Endothelial cell of umbilical vein (primary cell): ENCODE data around the gene LRRC8A. TPM values are rescaled to one million over a fixed set of nuclear protein-coding genes. Genes with fewer than 3 reads are reported as not detected.

ENCODE experiments used
- BruUV-seq: library from RNA; stranded (reverse); fragments of 400-500 nt; replicated peaks from 2 replicates; lab custom pipeline; 2021; lab: Mats Ljungman, UMichigan
- CTCF ChIA-PET: fragments of 300-600, 350-600 bp; sonication (Branson Sonifier 250); formaldehyde crosslinking; loops from one replicate; lab custom pipeline; 2021; ENCODE audit warnings: antibody characterized with exemption, inconsistent platforms; lab: Charles Lee
- POLR2A ChIA-PET: fragments of 300-600, 350-600 bp; sonication (Branson Sonifier 250); formaldehyde crosslinking; loops from one replicate; lab custom pipeline; 2021; ENCODE audit warnings: antibody characterized with exemption, inconsistent platforms; lab: Charles Lee
- DNase-seq: peaks from one replicate; pipeline ENCODE4 v3.0.0-alpha.2; 2011; ENCODE audit warnings: low read depth, low spot score
- FAIRE-seq: peaks from 2 replicates; lab custom pipeline; 2011; peaks lifted over from hg19 to GRCh38; lab: Jason Lieb, UNC
- H2AFZ ChIP-seq: 2 replicates; pipeline ENCODE4 v1.6.0; 2012; ENCODE audit warnings: low read depth, low read length, control low read depth, inconsistent platforms
- H3K27ac ChIP-seq: 2 replicates; pipeline ENCODE4 v1.5.1; 2011; ENCODE audit warnings: low read depth, mild to moderate bottlenecking, control low read depth, low read length, moderate library complexity; ENCODE audit not compliant: insufficient read depth
- H3K27me3 ChIP-seq, 2 experiments: 2 replicates each; pipeline versions ENCODE4 v1.6.0 to v1.6.1; 2011; ENCODE audit warnings: low read length in 2 of 2, mixed read lengths in 1 of 2; ENCODE audit not compliant: control insufficient read depth in 2 of 2, insufficient read depth in 2 of 2
- H3K36me3 ChIP-seq, 2 experiments: 2 replicates in 1 of 2; 3 replicates in 1 of 2; pipeline ENCODE4 v1.5.1; 2011; ENCODE audit warnings: low read length in 2 of 2, mild to moderate bottlenecking in 1 of 2, moderate library complexity in 1 of 2; ENCODE audit not compliant: control insufficient read depth in 2 of 2, insufficient read depth in 2 of 2; ENCODE audit errors: extremely low read depth in 1 of 2
- H3K4me1 ChIP-seq: 3 replicates; pipeline ENCODE4 v1.5.1; 2011; ENCODE audit warnings: mild to moderate bottlenecking, low read length; ENCODE audit not compliant: control insufficient read depth, insufficient read depth; ENCODE audit errors: extremely low read depth
- H3K4me2 ChIP-seq: 2 replicates; pipeline ENCODE4 v1.6.1; 2011; ENCODE audit warnings: low read length, control low read depth, mixed read lengths; ENCODE audit not compliant: insufficient read depth
- H3K4me3 ChIP-seq, 3 experiments: fragments of 200-600 bp in 1 of 3; sonication (generic), shearing (Covaris generic) in 1 of 3; replicated peaks in 1 of 3; 2 replicates each; pipeline ENCODE4 v1.5.1; 2011 to 2016; ENCODE audit warnings: control low read depth in 3 of 3, low read length in 3 of 3, mild to moderate bottlenecking in 2 of 3, inconsistent platforms in 1 of 3, low read depth in 1 of 3, moderate library complexity in 1 of 3; ENCODE audit not compliant: insufficient read depth in 1 of 3
- H3K79me2 ChIP-seq: 2 replicates; pipeline ENCODE4 v1.6.0; 2012; ENCODE audit warnings: low read length, inconsistent platforms; ENCODE audit not compliant: control insufficient read depth, insufficient read depth
- H3K9ac ChIP-seq: replicated peaks from 2 replicates; pipeline ENCODE3; 2011; ENCODE audit warnings: low read length, control low read depth; ENCODE audit not compliant: insufficient read depth; ENCODE audit errors: extremely low read depth
- H3K9me1 ChIP-seq: replicated peaks from 3 replicates; pipeline ENCODE4 v1.6.0; 2011; ENCODE audit warnings: mild to moderate bottlenecking, low read length; ENCODE audit not compliant: control insufficient read depth, insufficient read depth; ENCODE audit errors: extremely low read depth
- H3K9me3 ChIP-seq: replicated peaks from 2 replicates; pipeline ENCODE4 v1.5.1; 2012; ENCODE audit warnings: low read length, inconsistent platforms; ENCODE audit not compliant: control insufficient read depth, insufficient read depth
- H4K20me1 ChIP-seq: replicated peaks from 2 replicates; pipeline ENCODE3; 2011; ENCODE audit warnings: mild to moderate bottlenecking, low read length; ENCODE audit not compliant: control insufficient read depth, insufficient read depth; ENCODE audit errors: extremely low read depth
- EZH2 ChIP-seq: IDR thresholded peaks from 2 replicates; pipeline ENCODE4 v1.6.1; 2012; ENCODE audit warnings: borderline replicate concordance, low read depth, mild to moderate bottlenecking, moderate library complexity, low read length, inconsistent platforms; ENCODE audit not compliant: severe bottlenecking
- FOS ChIP-seq: IDR thresholded peaks from 2 replicates; pipeline ENCODE4 v1.6.1; 2011; ENCODE audit warnings: mild to moderate bottlenecking, low read length, moderate library complexity, borderline replicate concordance; ENCODE audit not compliant: insufficient read depth
- GATA2 ChIP-seq: IDR thresholded peaks from 2 replicates; pipeline ENCODE4 v1.7.0; 2011; ENCODE audit warnings: low read depth, mild to moderate bottlenecking, moderate library complexity, mixed read lengths, low read length; ENCODE audit not compliant: insufficient read length, insufficient read depth
- JUN ChIP-seq: IDR thresholded peaks from 2 replicates; pipeline ENCODE4 v1.6.1; 2011; ENCODE audit warnings: borderline replicate concordance, low read depth; ENCODE audit not compliant: insufficient read length, insufficient read depth
- MYC ChIP-seq: IDR thresholded peaks from one replicate; pipeline ENCODE4 v1.6.1; 2011; ENCODE audit warnings: mild to moderate bottlenecking, low read depth, low read length
- POLR2A ChIP-seq: IDR thresholded peaks from 2 replicates; pipeline ENCODE4 v1.6.1; 2012; ENCODE audit warnings: low read depth, mild to moderate bottlenecking, control low read depth, low read length
- POLR2AphosphoS5 ChIP-seq: IDR thresholded peaks from 2 replicates; pipeline ENCODE4 v1.6.1; 2012; ENCODE audit warnings: low read depth, mild to moderate bottlenecking, control low read depth, low read length, moderate library complexity; ENCODE audit not compliant: insufficient read depth
- dilution Hi-C: fragments of 300-500 bp; cut with MboI; formaldehyde crosslinking; loops from one replicate; pipeline ENCODE4 v1.15.0; 2019; ENCODE audit warnings: low sequenced_read_pairs; ENCODE audit not compliant: extremely low pct_ligation_motif_present
- intact Hi-C: fragments of 100-400 bp; cut with micrococcal nuclease; formaldehyde crosslinking; loops from one replicate; pipeline ENCODE4 v1.10.0; 2022
- polyA plus RNA-seq, 4 experiments: library from polyadenylated mRNA; depleted of rRNA in 3 of 4; stranded (reverse) in 3 of 4; unstranded in 1 of 4; fragments of >200 nt; gene quantifications; 2 replicates each; pipeline versions ENCODE4 v1.2.1 to v1.2.3, GENCODE V29; 2011 to 2012; ENCODE audit warnings: missing spikeins in 1 of 4
- total RNA-seq: library from RNA; stranded (reverse); gene quantifications from 2 replicates; pipeline ENCODE4 v1.2.3, GENCODE V29; 2021
- TF ChIP-seq, protein P1 (sequence below): IDR thresholded peaks from 2 replicates; pipeline ENCODE4 v1.6.1; 2011; ENCODE audit not compliant: insufficient read depth, insufficient read length
- TF ChIP-seq, protein P2 (sequence below), 2 donors: IDR thresholded peaks; 1 replicate in 1 of 2; 2 replicates in 1 of 2; pipeline ENCODE4 v1.5.1; 2011; ENCODE audit warnings: low read length in 2 of 2, mild to moderate bottlenecking in 2 of 2, moderate library complexity in 2 of 2, control low read depth in 1 of 2, inconsistent platforms in 1 of 2, low read depth in 1 of 2; ENCODE audit not compliant: insufficient read depth in 1 of 2; ENCODE audit errors: extremely low read depth in 1 of 2

The LRRC8A gene
- total and polyA plus RNA-seq, 2 donors (not counting 3 experiments of a cell fraction or from before 2014, with no cell fraction given): 99.6 to 129 TPM

DNA sequence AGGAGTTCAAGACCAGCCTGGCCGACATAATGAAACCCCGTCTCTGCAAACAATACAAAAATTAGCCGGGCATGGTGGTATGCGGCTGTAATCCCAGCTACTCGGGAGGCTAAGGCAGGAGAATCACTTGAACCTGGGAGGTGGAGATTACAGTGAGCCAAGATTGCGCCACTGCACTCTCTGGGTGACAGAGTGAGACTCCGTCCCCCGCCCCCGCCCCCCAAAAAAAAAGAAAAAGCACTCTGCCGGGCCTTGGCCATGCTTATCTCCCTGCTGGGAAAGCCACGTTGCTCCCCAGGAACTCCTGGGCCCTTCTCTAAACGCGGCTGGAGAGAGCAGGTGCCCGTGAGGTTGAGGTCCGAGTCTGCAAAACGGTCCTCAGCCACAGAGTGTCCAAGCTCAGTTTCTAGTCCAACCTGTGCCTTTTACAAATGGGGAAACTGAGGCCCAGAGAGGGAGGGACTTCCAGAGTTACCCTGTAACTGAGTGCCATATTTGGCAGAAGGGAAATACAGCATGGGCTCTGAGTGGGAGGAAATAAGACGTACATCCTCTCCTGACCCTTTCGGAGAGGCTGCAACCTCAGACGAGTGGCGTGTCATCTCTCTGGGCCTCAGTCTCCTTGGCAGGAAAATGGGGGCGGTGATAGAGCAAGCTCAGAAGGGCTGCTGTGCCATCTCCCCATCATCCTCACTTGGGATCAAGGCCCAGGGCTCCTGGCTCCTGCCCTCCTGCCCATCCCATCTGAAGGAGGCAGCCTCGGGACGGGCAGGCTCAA, 32.3 kb downstream of the LRRC8A start:
- no peak overlapping the region for H3K9ac ChIP-seq
- no peaks in the 10 kb centered on the region for H3K9me1 ChIP-seq
- H3K27ac ChIP-seq: peak overlapping the region; percentile 94
- no peaks in the 10 kb centered on the region for H4K20me1 ChIP-seq
- no peak overlapping the region for H3K4me2 ChIP-seq
- H3K27me3 ChIP-seq: no peaks in the 10 kb centered on the region
- FAIRE-seq (no peak), DNase-seq (no peak)
- BruUV-seq: no TSS peak
- no peak overlapping the region for H3K4me3 ChIP-seq
- TF ChIP-seq MYC (no peak), JUN (no peak), POLR2AphosphoS5 (no peak), EZH2 (no peak), FOS (no peak), GATA2 (no peak), POLR2A (no peak)
- TF ChIP-seq, protein P1, sequence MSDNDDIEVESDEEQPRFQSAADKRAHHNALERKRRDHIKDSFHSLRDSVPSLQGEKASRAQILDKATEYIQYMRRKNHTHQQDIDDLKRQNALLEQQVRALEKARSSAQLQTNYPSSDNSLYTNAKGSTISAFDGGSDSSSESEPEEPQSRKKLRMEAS: no peak
- TF ChIP-seq, protein P2, sequence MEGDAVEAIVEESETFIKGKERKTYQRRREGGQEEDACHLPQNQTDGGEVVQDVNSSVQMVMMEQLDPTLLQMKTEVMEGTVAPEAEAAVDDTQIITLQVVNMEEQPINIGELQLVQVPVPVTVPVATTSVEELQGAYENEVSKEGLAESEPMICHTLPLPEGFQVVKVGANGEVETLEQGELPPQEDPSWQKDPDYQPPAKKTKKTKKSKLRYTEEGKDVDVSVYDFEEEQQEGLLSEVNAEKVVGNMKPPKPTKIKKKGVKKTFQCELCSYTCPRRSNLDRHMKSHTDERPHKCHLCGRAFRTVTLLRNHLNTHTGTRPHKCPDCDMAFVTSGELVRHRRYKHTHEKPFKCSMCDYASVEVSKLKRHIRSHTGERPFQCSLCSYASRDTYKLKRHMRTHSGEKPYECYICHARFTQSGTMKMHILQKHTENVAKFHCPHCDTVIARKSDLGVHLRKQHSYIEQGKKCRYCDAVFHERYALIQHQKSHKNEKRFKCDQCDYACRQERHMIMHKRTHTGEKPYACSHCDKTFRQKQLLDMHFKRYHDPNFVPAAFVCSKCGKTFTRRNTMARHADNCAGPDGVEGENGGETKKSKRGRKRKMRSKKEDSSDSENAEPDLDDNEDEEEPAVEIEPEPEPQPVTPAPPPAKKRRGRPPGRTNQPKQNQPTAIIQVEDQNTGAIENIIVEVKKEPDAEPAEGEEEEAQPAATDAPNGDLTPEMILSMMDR (IDR thresholded peaks at IDR 0.05; ENCODE audit: extremely low read depth in 1 of 2, insufficient read depth in 1 of 2, low read depth in 1 of 2, low read length in 2 of 2): no peak
- intact Hi-C loops (no loop called here), dilution Hi-C loops (no loop called here)
- CTCF ChIA-PET: interaction anchor here (0.6 to 1.3 kb wide), 2 partner anchors 14 to 39 kb away, joined by 3 to 4 read pairs; no protein-coding TSS in a partner anchor
- H3K79me2 ChIP-seq: peaks cover 58% of the 10 kb centered on the region
- H3K36me3 ChIP-seq: peaks cover 18 to 33% of the 10 kb centered on the region in 2 experiments
- H2AFZ ChIP-seq: no peak overlapping the region
- peaks cover 73% of the 10 kb centered on the region for H3K4me1 ChIP-seq
- no peaks in the 10 kb centered on the region for H3K9me3 ChIP-seq
- POLR2A ChIA-PET: no interaction called here
